ENCODE results near the gene FARSA. TPM values are rescaled to one million over a fixed set of nuclear protein-coding genes. Genes with fewer than 3 reads are reported as not detected.
A peak's percentile ranks its signal among the peaks of the same experiment; 100 is the strongest.
"Not testable (repeated sequence)": the region's sequence is repeated elsewhere in the genome, so short reads cannot be mapped to it uniquely, and the experiment has no call there.

Gene FARSA
- total RNA-seq, 6 experiments from 2014 or later: 87.8 to 101 (median 90.4) TPM

GRCh38 chr19:12952488-12953137, 19.1 kb upstream of the FARSA start:
- peak overlapping the region; percentile 93 for H3K27ac Mint-ChIP-seq
- peaks cover 52% of the 10 kb centered on the region for H3K4me1 Mint-ChIP-seq (ENCODE audit: low read depth)
- H3K4me3 Mint-ChIP-seq: no peak overlapping the region; the same call in 1 of the 2 replicates
- no peaks in the 10 kb centered on the region for H3K27me3 Mint-ChIP-seq (ENCODE audit: insufficient read depth)
- peaks cover 48% of the 10 kb centered on the region for H3K36me3 Mint-ChIP-seq (ENCODE audit: low read depth)
- H3K9me3 Mint-ChIP-seq: no peaks in the 10 kb centered on the region
- DNase-seq: peak; percentile 81
- TF ChIP-seq CTCF (IDR thresholded peaks at IDR 0.05): no peak

DNA sequence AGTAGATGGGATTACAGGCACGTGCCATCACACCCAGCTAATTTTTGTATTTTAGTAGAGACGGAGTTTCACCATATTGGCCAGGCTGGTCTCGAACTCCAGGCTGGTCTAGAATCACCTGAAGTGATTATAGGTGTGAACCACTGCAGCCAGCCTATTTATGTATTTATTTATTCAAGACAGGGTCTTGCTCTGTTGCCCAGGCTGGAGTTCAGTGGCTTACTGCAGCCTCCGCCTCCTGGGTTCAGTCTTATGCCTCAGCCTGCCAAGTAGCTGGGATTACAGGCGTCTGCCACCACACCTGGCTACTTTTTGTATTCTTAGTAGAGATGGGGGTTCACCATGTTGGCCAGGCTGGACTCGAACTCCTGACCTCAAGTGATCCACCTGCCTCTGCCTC, 18.5 kb upstream of the FARSA start:
- not testable (repeated sequence) for H3K4me3 Mint-ChIP-seq; H3K27me3 Mint-ChIP-seq (ENCODE audit: insufficient read depth); DNase-seq; H3K9me3 Mint-ChIP-seq
- H3K36me3 Mint-ChIP-seq (ENCODE audit: low read depth): peaks cover 50% of the 10 kb centered on the region
- peak overlapping the region; percentile 93 for H3K27ac Mint-ChIP-seq
- H3K4me1 Mint-ChIP-seq (ENCODE audit: low read depth): peaks cover 58% of the 10 kb centered on the region

GRCh38 chr19:12949363-12950283, 16.1 kb upstream of the FARSA start:
- Mint-ChIP-seq H3K4me3 (no peak overlapping the region), H3K27ac (peak overlapping the region; percentile 69), H3K27me3 (ENCODE audit: insufficient read depth) (peaks cover 4% of the 10 kb centered on the region; the same call in 1 of the 2 replicates), H3K36me3 (ENCODE audit: low read depth) (peaks cover 54% of the 10 kb centered on the region), H3K4me1 (ENCODE audit: low read depth) (peaks cover 50% of the 10 kb centered on the region), H3K9me3 (no peaks in the 10 kb centered on the region)
- DNase-seq: no peak
- no peak for TF ChIP-seq CTCF (IDR thresholded peaks at IDR 0.05)

DNA sequence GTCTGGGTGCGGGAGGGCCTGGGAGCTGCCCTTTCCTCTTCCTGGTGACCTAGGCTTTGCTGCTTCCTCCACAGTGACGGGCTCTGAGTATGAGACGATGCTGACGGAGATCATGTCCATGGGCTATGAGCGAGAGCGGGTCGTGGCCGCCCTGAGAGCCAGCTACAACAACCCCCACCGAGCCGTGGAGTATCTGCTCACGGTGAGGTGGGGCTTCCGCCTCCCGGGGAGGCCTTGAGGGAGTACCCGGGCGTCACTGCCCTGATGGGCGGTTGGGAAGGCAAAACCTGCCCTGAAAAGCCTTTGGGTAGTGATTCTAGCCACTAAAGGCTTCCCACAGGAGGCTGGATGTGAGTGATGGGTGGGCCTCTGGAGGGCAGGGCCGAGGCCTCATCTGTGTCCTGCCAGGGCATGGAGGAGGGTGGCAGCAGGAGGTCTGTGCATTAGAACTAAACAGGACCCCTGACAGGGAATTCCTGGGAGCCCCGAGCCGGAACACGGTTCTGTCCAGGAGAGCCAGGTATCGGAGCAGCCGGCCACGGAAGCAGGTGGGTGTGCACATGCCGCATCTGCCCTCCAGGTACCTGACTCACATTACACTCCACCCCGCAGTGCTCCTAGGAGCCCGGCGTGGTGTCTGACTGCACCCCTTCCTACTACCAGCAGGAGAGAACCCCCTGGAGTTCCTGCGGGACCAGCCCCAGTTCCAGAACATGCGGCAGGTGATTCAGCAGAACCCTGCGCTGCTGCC, 15.3 kb upstream of the FARSA start:
- no peak overlapping the region for H3K4me3 Mint-ChIP-seq
- TF ChIP-seq CTCF (IDR thresholded peaks at IDR 0.05): no peak
- peaks cover 46% of the 10 kb centered on the region for H3K4me1 Mint-ChIP-seq (ENCODE audit: low read depth)
- H3K36me3 Mint-ChIP-seq (ENCODE audit: low read depth): peaks cover 57% of the 10 kb centered on the region
- H3K27ac Mint-ChIP-seq: peak overlapping the region; percentile 43; the same call in 1 of the 2 replicates
- no peaks in the 10 kb centered on the region for H3K9me3 Mint-ChIP-seq
- peaks cover 4% of the 10 kb centered on the region; the same call in 1 of the 2 replicates for H3K27me3 Mint-ChIP-seq (ENCODE audit: insufficient read depth)
- DNase-seq: no peak

- TF ChIP-seq CTCF (IDR thresholded peaks at IDR 0.05): no peak
- no peaks in the 10 kb centered on the region for H3K9me3 Mint-ChIP-seq
- H3K4me1 Mint-ChIP-seq (ENCODE audit: low read depth): peaks cover 45% of the 10 kb centered on the region
- H3K36me3 Mint-ChIP-seq (ENCODE audit: low read depth): peaks cover 64% of the 10 kb centered on the region
- DNase-seq: no peak
- H3K27me3 Mint-ChIP-seq (ENCODE audit: insufficient read depth): peaks cover 7% of the 10 kb centered on the region
- 0 out of 2 replicates have a peak overlapping the region, but pooled peaks have one; percentile 94 for H3K4me3 Mint-ChIP-seq
- peak overlapping the region; percentile 95 for H3K27ac Mint-ChIP-seq
Observed at GRCh38 chr19:12947702-12948611, 14.4 kb upstream of the FARSA start.

All from HFFc6 (cell line).